ENCODE results near the gene FGD6.

- TF ChIP-seq POLR2AphosphoS5 (IDR thresholded peaks at IDR 0.05) (no peak), CTCF (IDR thresholded peaks at IDR 0.05) (no peak), POLR2A (IDR thresholded peaks at IDR 0.05) (no peak)
Observed at GRCh38 chr12:95243497-95244183, 26.4 kb upstream of the FGD6 start.

Data from gastroesophageal sphincter (tissue), 3 donors.